HG02763 (cell line): Measurements from ENCODE around the gene ACVR2A.

Source experiments
- ATAC-seq: cut with Tn5 transposase; IDR thresholded peaks from one replicate; pipeline ENCODE4 v1.9.1; 2021; ENCODE audit warnings: mild to moderate bottlenecking, moderate library complexity; ENCODE audit not compliant: unreplicated experiment

The ACVR2A gene

GRCh38 chr2:147854557-147855134 is 9.8 kb downstream of the ACVR2A start:
- ATAC-seq: no peak

DNA sequence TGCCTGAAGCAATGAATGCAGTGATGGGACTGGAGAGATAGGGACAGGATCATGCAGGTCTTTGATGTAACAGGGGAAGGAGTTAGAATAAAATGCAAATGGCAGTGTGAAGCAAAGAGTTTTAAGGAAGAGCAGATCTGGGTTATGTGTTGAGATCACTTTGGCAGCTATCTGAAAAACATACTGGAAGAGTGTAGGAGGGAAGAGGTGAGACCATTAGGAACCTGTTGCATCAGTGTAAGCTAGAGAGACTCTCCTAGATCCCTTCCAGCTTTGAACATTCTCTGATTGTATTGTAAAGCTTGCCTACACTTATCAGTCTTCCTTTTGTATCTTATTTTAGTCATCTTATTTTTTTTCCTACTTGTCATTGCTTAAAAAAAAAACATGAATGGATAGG is 10.5 kb downstream of the ACVR2A start:
- no peak for ATAC-seq

- no peak for ATAC-seq
These were observed 11.1 kb downstream of the ACVR2A start for GRCh38 chr2:147855977-147856376.

DNA sequence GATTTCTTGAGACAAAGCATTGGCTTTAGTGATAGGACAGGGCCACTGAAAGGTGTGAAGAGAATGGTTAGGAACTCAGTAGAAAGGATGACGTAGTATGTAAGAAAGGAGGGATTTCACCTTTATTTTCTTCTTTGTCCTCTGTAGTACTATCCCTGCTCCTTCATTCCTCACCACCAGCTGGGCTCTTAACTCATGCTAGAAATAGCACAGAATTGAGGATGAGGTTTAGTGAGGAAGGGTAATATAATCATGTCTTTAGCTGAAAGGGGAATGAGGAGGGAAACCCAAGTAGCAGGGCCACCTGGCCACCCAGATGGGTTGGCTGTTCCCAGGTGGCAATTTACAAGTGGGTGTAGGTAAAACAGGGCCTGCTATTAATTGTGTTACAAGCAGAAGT is 15.2 kb downstream of the ACVR2A start:
- no peak for ATAC-seq

DNA sequence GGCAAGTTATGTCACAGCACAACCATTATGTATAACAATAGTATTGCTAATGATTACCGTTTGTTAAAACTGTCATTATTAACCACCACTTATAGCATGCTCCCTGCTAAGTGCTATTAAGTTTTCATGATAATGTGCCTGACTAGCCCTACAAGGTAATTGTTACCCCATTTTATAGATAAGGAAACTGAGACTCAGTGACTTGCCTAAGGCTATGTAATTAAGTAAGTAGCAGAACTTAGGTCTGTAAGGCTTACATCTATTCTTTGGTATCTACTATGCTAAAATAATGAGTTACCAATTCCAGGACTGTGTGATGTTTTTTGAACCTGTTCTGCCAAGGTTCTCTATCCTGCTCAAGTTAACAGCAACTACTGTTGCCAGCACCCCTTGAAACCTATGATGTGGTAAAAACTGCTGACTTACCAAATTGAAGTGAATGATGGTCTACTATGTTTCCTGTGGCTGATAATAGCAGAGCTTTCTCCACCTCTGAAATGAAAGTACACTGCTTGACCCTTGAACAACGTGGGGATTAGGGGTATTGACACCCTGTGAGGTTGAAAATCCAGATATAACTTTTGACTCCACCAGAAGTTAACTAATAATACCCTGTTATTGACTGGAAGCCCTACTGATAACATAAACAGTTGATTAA is 18.2 kb downstream of the ACVR2A start:
- no peak for ATAC-seq

DNA sequence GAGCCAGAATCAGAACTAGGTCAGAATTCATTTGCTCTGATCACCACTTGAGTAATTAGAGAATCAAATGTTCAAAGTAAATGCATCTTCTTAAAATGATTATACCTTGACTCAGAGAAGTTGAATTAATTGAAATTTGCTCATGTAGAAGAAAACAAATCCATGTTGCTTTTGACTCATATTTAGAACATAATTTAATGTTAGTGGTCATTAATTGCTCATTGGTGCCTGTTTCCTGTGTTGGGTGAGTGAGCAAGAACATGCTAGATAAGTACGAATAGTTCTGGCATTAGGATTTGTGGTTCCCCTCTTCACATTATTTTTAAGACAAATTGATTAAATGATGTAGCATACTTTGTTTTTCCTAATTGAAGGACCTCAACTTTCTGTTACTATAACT is 19.0 kb downstream of the ACVR2A start:
- ATAC-seq: no peak

- ATAC-seq: no peak
These were observed 20.7 kb downstream of the ACVR2A start for GRCh38 chr2:147865560-147865959.

DNA sequence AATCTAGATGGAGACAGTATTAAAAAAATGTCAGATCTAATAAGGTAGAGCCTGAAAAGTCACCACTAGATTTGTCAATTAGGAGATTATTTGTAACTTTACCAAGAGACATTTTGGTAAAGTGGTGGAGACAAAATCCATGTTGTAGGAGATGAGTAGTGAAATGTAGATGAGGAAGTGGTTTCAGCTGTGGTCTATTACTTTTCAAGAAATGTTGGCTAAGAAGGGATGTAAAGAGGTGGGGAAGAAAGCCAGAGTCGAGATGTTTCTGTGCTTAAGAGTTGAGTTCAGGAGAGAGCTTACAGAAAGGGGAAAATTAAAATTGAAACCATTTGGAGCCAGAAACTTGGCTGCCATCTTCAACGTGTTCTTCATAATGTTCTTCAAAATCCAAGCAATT is 22.2 kb downstream of the ACVR2A start:
- no peak for ATAC-seq

DNA sequence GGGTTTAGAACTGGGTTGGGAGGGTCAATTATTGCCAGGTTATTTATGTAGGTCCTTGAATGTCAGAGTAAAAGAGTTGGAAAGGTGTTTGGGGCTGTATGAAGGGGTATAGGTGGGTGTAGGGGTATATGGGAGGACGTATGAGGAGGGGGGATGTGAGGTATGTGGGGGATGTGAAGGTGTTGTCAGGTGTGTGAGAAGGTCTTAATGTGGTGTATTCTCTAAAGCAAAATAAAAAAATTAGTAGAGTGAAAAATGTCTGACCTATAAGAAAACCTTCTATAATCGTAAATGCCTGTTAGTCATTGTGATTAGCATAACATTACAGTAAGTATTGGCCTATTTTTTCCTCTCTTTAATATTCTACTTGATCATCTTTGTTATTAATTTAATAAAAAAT is 25.1 kb downstream of the ACVR2A start:
- no peak for ATAC-seq

- ATAC-seq: no peak
These were observed 28.1 kb downstream of the ACVR2A start for GRCh38 chr2:147872967-147873366.

- no peak for ATAC-seq
These were observed 29.1 kb downstream of the ACVR2A start for GRCh38 chr2:147873859-147874483.

DNA sequence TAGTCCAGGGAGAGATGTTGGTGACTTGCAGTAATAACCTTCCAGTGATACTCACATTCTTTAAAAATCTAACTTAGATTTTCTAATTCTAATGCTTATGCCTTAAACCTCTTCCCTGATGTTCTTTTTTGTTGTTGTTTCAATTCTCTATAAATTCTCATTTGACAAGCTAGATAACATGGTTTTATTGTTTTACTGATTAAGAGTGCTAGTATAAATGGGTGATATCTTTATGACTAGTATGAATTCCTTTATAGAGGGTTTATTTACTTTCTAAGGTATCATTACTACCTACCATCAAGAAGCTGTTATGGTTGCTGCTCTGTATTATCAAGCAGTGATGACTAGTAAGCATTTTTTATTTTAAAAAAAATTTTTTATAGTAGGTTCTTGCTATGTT is 35.0 kb downstream of the ACVR2A start:
- no peak for ATAC-seq

DNA sequence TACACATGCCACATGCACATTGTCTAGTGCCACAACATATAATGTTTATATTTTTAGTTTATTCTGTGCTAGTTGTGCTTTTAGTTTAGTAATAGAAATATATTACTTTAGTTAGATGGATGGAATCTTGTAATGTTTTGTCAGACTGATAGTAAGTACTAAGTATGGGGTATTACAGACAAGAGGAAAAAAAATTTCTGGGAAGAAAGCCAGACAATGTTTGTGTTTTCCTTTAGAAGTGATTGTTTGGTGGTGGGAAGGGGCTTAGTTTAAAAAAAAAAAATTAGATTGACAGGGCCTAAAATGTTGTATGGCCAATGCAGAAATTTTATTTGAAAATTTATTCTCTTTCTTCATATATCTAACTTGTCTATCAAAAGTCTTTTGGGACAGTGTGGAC is 37.8 kb downstream of the ACVR2A start:
- no peak for ATAC-seq

GRCh38 chr2:147884830-147885229 is 40.0 kb downstream of the ACVR2A start:
- no peak for ATAC-seq

GRCh38 chr2:147886136-147886535 is 41.3 kb downstream of the ACVR2A start:
- no peak for ATAC-seq

GRCh38 chr2:147888680-147889079 is 43.9 kb downstream of the ACVR2A start:
- ATAC-seq: peak; percentile 93

DNA sequence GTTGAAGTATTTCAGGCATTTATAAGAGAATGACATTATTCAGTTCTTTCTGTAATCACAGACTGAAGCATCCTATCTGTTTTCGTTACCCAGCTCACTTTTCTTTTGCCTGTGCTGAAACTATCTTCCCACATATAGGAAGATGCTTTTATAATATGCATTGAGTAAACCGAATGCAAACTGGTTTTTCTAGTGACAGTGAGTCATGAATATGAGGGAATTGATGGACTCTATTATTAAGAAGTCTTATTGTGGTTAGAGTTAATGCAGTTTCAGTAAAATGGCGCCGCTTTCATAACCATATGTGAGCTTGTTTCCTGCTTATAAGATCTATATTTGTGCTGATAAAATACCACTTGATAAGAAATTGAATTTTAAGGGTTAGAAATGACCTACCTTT is 59.2 kb downstream of the ACVR2A start:
- no peak for ATAC-seq

DNA sequence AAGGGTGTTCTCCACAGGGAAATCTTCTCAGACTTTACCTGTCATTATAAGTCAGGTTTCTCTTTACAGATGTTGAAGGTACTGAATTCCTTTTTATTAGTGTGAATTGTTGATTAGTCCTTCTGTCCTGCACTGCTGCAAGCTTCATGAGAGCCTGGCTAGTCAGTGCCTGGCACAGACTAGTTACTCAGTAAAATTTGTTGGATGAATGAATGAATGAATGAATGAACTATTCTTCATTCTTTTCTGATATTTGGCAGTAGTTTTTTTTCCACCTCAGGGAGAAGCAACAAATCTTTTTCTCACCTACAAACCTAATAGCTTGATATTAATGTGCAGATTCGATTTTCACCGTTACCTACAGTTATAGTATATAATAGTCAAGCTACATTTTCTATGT is 64.3 kb downstream of the ACVR2A start:
- ATAC-seq: no peak

- no peak for ATAC-seq
These were observed 66.2 kb downstream of the ACVR2A start for GRCh38 chr2:147910990-147911473.

- no peak for ATAC-seq
These were observed 69.1 kb downstream of the ACVR2A start for GRCh38 chr2:147913701-147914480.

DNA sequence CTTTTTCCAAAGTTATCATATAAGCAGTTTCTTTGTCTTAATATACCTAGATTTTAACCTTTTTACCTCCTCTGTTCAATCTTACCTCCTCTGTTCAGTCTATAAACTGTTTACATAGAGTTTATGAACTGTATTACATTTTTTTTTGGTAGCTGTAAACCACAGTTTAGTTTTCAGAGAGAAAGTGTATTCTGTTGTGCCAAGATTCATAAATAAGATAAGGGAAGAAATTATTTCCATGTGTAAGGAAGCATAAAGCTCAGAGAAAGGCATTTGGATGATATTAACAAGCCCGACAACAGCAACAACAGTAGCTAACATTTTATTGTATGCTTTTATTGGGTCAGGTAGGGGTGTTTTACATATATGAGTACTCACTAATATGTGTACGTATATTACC is 71.2 kb downstream of the ACVR2A start:
- ATAC-seq: no peak

GRCh38 chr2:147916723-147917122 is 71.9 kb downstream of the ACVR2A start:
- no peak for ATAC-seq
